Measurements from ENCODE around the gene TMEFF2. TPM values are rescaled to one million over a fixed set of nuclear protein-coding genes. Genes with fewer than 3 reads are reported as not detected.
"Not testable (repeated sequence)": the region's sequence is repeated elsewhere in the genome, so short reads cannot be mapped to it uniquely, and the experiment has no call there.

The TMEFF2 gene
- total RNA-seq, 1 experiment from 2014 or later, result 0.17 TPM

- DNase-seq, result no peak
- Histone ChIP-seq H3K27me3 (ENCODE audit: control insufficient read depth, insufficient read depth, low read length) (no peaks in the 10 kb centered on the region), H3K4me3 (ENCODE audit: insufficient read depth, low read depth, low read length) (no peak overlapping the region), H3K36me3 (replicated peaks; ENCODE audit: control insufficient read depth, insufficient read depth, low read length) (no peaks in the 10 kb centered on the region)
Observed at GRCh38 chr2:192082121-192082520, 112.6 kb downstream of the TMEFF2 start.

GRCh38 chr2:192080096-192080495 is 114.6 kb downstream of the TMEFF2 start:
- not testable (repeated sequence) for H3K27me3 ChIP-seq (ENCODE audit: control insufficient read depth, insufficient read depth, low read length); H3K36me3 ChIP-seq (replicated peaks; ENCODE audit: control insufficient read depth, insufficient read depth, low read length); DNase-seq; H3K4me3 ChIP-seq (ENCODE audit: insufficient read depth, low read depth, low read length)

- Histone ChIP-seq H3K36me3 (replicated peaks; ENCODE audit: control insufficient read depth, insufficient read depth, low read length) (no peaks in the 10 kb centered on the region), H3K27me3 (ENCODE audit: control insufficient read depth, insufficient read depth, low read length) (no peaks in the 10 kb centered on the region), H3K4me3 (ENCODE audit: insufficient read depth, low read depth, low read length) (no peak overlapping the region)
- DNase-seq, result no peak
Observed at GRCh38 chr2:192073878-192074277, 120.9 kb downstream of the TMEFF2 start.

GRCh38 chr2:192072778-192073177 is 122.0 kb downstream of the TMEFF2 start:
- Histone ChIP-seq H3K36me3 (replicated peaks; ENCODE audit: control insufficient read depth, insufficient read depth, low read length) (no peaks in the 10 kb centered on the region), H3K27me3 (ENCODE audit: control insufficient read depth, insufficient read depth, low read length) (no peaks in the 10 kb centered on the region), H3K4me3 (ENCODE audit: insufficient read depth, low read depth, low read length) (no peak overlapping the region)
- DNase-seq, result no peak

GRCh38 chr2:192072261-192072660 is 122.5 kb downstream of the TMEFF2 start:
- H3K4me3 ChIP-seq (ENCODE audit: insufficient read depth, low read depth, low read length), result no peak overlapping the region
- no peaks in the 10 kb centered on the region for H3K36me3 ChIP-seq (replicated peaks; ENCODE audit: control insufficient read depth, insufficient read depth, low read length)
- DNase-seq, result no peak
- H3K27me3 ChIP-seq (ENCODE audit: control insufficient read depth, insufficient read depth, low read length), result no peaks in the 10 kb centered on the region

- H3K4me3 ChIP-seq (ENCODE audit: insufficient read depth, low read depth, low read length), result no peak overlapping the region
- H3K36me3 ChIP-seq (replicated peaks; ENCODE audit: control insufficient read depth, insufficient read depth, low read length), result no peaks in the 10 kb centered on the region
- H3K27me3 ChIP-seq (ENCODE audit: control insufficient read depth, insufficient read depth, low read length), result no peaks in the 10 kb centered on the region
- DNase-seq, result no peak
Observed at GRCh38 chr2:192070099-192070498, 124.6 kb downstream of the TMEFF2 start.

GRCh38 chr2:192069417-192069816 is 125.3 kb downstream of the TMEFF2 start:
- no peaks in the 10 kb centered on the region for H3K27me3 ChIP-seq (ENCODE audit: control insufficient read depth, insufficient read depth, low read length)
- H3K36me3 ChIP-seq (replicated peaks; ENCODE audit: control insufficient read depth, insufficient read depth, low read length), result no peaks in the 10 kb centered on the region
- DNase-seq, result no peak
- no peak overlapping the region for H3K4me3 ChIP-seq (ENCODE audit: insufficient read depth, low read depth, low read length)

GRCh38 chr2:192068966-192069365 is 125.8 kb downstream of the TMEFF2 start:
- DNase-seq, result no peak
- Histone ChIP-seq H3K36me3 (replicated peaks; ENCODE audit: control insufficient read depth, insufficient read depth, low read length) (no peaks in the 10 kb centered on the region), H3K27me3 (ENCODE audit: control insufficient read depth, insufficient read depth, low read length) (no peaks in the 10 kb centered on the region)

GRCh38 chr2:192067631-192068030 is 127.1 kb downstream of the TMEFF2 start:
- Histone ChIP-seq H3K27me3 (ENCODE audit: control insufficient read depth, insufficient read depth, low read length) (no peaks in the 10 kb centered on the region), H3K36me3 (replicated peaks; ENCODE audit: control insufficient read depth, insufficient read depth, low read length) (no peaks in the 10 kb centered on the region), H3K4me3 (ENCODE audit: insufficient read depth, low read depth, low read length) (no peak overlapping the region)
- DNase-seq, result no peak

More at GRCh38 chr2:192068966-192069365, 125.8 kb downstream of the TMEFF2 start:
- H3K4me3 ChIP-seq (ENCODE audit: insufficient read depth, low read depth, low read length), result no peak overlapping the region

GRCh38 chr2:192064459-192064858 is 130.3 kb downstream of the TMEFF2 start:
- DNase-seq, result no peak
- Histone ChIP-seq H3K36me3 (replicated peaks; ENCODE audit: control insufficient read depth, insufficient read depth, low read length) (no peaks in the 10 kb centered on the region), H3K27me3 (ENCODE audit: control insufficient read depth, insufficient read depth, low read length) (no peaks in the 10 kb centered on the region), H3K4me3 (ENCODE audit: insufficient read depth, low read depth, low read length) (no peak overlapping the region)

- DNase-seq, result no peak
- no peak overlapping the region for H3K4me3 ChIP-seq (ENCODE audit: insufficient read depth, low read depth, low read length)
- H3K36me3 ChIP-seq (replicated peaks; ENCODE audit: control insufficient read depth, insufficient read depth, low read length), result no peaks in the 10 kb centered on the region
- no peaks in the 10 kb centered on the region for H3K27me3 ChIP-seq (ENCODE audit: control insufficient read depth, insufficient read depth, low read length)
Observed at GRCh38 chr2:192060161-192060560, 134.6 kb downstream of the TMEFF2 start.

GRCh38 chr2:192059266-192059665 is 135.5 kb downstream of the TMEFF2 start:
- Histone ChIP-seq H3K27me3 (ENCODE audit: control insufficient read depth, insufficient read depth, low read length) (no peaks in the 10 kb centered on the region), H3K4me3 (ENCODE audit: insufficient read depth, low read depth, low read length) (no peak overlapping the region), H3K36me3 (replicated peaks; ENCODE audit: control insufficient read depth, insufficient read depth, low read length) (no peaks in the 10 kb centered on the region)
- DNase-seq, result no peak

- Histone ChIP-seq H3K27me3 (ENCODE audit: control insufficient read depth, insufficient read depth, low read length) (no peaks in the 10 kb centered on the region), H3K4me3 (ENCODE audit: insufficient read depth, low read depth, low read length) (no peak overlapping the region), H3K36me3 (replicated peaks; ENCODE audit: control insufficient read depth, insufficient read depth, low read length) (no peaks in the 10 kb centered on the region)
- DNase-seq, result no peak
Observed at GRCh38 chr2:192053921-192054320, 140.8 kb downstream of the TMEFF2 start.

GRCh38 chr2:192051533-192051932 is 143.2 kb downstream of the TMEFF2 start:
- H3K27me3 ChIP-seq (ENCODE audit: control insufficient read depth, insufficient read depth, low read length), result no peaks in the 10 kb centered on the region
- no peaks in the 10 kb centered on the region for H3K36me3 ChIP-seq (replicated peaks; ENCODE audit: control insufficient read depth, insufficient read depth, low read length)
- DNase-seq, result no peak
- no peak overlapping the region for H3K4me3 ChIP-seq (ENCODE audit: insufficient read depth, low read depth, low read length)

- Histone ChIP-seq H3K27me3 (ENCODE audit: control insufficient read depth, insufficient read depth, low read length) (no peaks in the 10 kb centered on the region), H3K36me3 (replicated peaks; ENCODE audit: control insufficient read depth, insufficient read depth, low read length) (no peaks in the 10 kb centered on the region), H3K4me3 (ENCODE audit: insufficient read depth, low read depth, low read length) (no peak overlapping the region)
- DNase-seq, result no peak
Observed at GRCh38 chr2:192049362-192049761, 145.4 kb downstream of the TMEFF2 start.

Data from H7 (cell line).